GM18861 (cell line): ENCODE results near the gene ANKFN1.

Experiments
- ATAC-seq: cut with Tn5 transposase; IDR thresholded peaks from one replicate; pipeline ENCODE4 v1.9.1; 2021; ENCODE audit not compliant: unreplicated experiment

ANKFN1 gene

GRCh38 chr17:56142325-56142724 is 10.9 kb upstream of the ANKFN1 start:
- no peak for ATAC-seq

GRCh38 chr17:56142781-56143180 is 10.5 kb upstream of the ANKFN1 start:
- no peak for ATAC-seq

GRCh38 chr17:56144223-56144622 is 9.1 kb upstream of the ANKFN1 start:
- ATAC-seq: no peak

GRCh38 chr17:56146534-56146933 is 6.7 kb upstream of the ANKFN1 start:
- no peak for ATAC-seq

GRCh38 chr17:56148333-56148732 is 4.9 kb upstream of the ANKFN1 start:
- no peak for ATAC-seq

- ATAC-seq: no peak
These were observed 3.8 kb upstream of the ANKFN1 start for GRCh38 chr17:56149266-56150036.

- ATAC-seq: no peak
These were observed 2.6 kb upstream of the ANKFN1 start for GRCh38 chr17:56150649-56151048.

GRCh38 chr17:56157845-56158244 is 4.6 kb downstream of the ANKFN1 start:
- no peak for ATAC-seq

GRCh38 chr17:56158344-56158743 is 5.1 kb downstream of the ANKFN1 start:
- no peak for ATAC-seq

- no peak for ATAC-seq
These were observed 5.9 kb downstream of the ANKFN1 start for GRCh38 chr17:56158915-56159825.

- no peak for ATAC-seq
These were observed 6.6 kb downstream of the ANKFN1 start for GRCh38 chr17:56159826-56160380.

GRCh38 chr17:56160422-56160821 is 7.1 kb downstream of the ANKFN1 start:
- ATAC-seq: no peak

- ATAC-seq: no peak
These were observed 11.9 kb downstream of the ANKFN1 start for GRCh38 chr17:56165072-56165641.

- ATAC-seq: no peak
These were observed 14.2 kb downstream of the ANKFN1 start for GRCh38 chr17:56167491-56167890.

GRCh38 chr17:56169621-56170020 is 16.3 kb downstream of the ANKFN1 start:
- ATAC-seq: no peak

GRCh38 chr17:56171186-56171959 is 18.1 kb downstream of the ANKFN1 start:
- no peak for ATAC-seq

GRCh38 chr17:56172517-56172982 is 19.3 kb downstream of the ANKFN1 start:
- no peak for ATAC-seq

GRCh38 chr17:56173026-56173425 is 19.8 kb downstream of the ANKFN1 start:
- no peak for ATAC-seq

GRCh38 chr17:56173958-56174835 is 20.9 kb downstream of the ANKFN1 start:
- ATAC-seq: no peak
